Glomerular visceral epithelial cell (primary cell): ENCODE data around the gene RAPGEF1.

Experiments
- DNase-seq: peaks from one replicate; pipeline ENCODE4 v3.0.0-alpha.2; 2016; ENCODE audit errors: extremely low spot score

The RAPGEF1 gene

GRCh38 chr9:131528886-131529505 is 210.9 kb downstream of the RAPGEF1 start:
- DNase-seq, result no peak

- no peak for DNase-seq
These were observed 211.7 kb downstream of the RAPGEF1 start for GRCh38 chr9:131528186-131528585.
